NCI-H1436 (cell line): ENCODE results near the gene COTL1.
A peak's percentile ranks its signal among the peaks of the same experiment; 100 is the strongest.

Experiments used
- DNase-seq: peaks from one replicate; lab custom pipeline; 2025; lab: John Stamatoyannopoulos, UW

COTL1 gene

DNA sequence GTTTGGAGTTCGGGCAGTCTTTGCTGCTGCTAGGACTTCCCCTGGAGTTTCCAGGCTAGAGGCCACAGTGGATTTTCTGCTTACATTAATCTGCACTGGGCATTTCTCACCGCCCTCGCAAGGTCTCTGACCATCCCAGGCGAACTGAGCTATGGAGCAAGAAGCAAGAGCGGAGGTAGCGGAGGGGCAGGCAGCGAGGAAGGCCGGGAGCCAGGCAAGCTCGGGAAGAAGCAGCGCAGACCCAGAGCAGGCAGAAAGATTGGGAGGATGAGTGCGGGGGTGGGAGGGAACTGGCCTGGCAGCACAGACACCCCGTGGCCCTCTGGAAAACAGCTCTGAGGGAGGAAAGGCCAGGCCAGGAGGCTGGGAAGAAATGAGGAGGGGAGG lies 3.8 kb downstream of the COTL1 start:
- DNase-seq = no peak

DNA sequence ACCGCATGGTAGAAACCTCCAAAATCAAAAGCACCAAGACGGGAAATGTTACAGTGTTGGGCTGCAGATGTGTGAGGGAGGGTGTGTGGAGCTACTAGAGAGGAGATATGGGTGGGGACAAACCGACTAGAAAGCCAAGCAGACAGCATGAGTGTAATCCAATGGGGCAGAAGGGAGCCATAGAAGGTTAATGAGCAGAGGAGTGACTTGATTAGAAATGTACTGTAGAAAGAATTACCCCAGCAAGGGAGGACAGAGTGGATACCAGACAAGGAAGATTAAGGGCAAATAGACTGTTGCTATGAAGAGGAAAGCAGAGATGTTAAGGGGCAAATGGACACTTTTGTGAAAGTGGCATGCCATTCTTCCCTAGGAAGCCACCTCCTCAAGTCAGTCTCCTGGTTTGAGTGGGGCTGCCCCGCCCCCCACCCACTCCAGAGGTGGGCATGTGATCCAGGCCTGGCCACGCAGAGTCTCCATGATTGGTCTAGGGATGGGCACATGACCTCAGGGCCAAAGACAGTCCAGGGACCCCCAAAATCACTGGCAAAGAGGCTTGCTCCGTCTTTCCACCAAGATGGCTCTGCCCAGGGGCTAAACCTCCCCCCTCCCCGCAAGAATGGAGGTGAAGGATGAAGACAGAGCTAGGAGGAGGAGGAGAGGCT lies 4.3 kb downstream of the COTL1 start:
- DNase-seq = no peak

DNA sequence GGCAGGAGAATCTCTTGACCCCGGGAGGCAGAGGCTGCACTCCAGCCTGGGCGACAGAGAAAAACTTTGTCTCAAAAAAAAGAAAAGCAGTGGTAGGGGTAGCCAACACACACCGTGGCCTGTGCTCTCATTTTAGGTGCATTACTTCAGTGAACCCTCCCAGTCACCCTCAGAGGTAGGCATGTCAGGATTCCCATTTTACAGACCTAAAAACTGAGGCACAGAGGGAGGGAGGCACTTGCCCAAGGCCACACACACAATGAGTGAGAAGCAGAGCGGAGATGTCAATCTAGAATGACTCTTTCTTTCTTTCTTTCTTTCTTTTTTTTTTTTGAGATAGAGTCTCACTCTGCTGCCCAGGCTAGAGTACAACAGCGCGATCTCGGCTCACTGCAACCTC lies 5.2 kb downstream of the COTL1 start:
- no peak for DNase-seq

DNA sequence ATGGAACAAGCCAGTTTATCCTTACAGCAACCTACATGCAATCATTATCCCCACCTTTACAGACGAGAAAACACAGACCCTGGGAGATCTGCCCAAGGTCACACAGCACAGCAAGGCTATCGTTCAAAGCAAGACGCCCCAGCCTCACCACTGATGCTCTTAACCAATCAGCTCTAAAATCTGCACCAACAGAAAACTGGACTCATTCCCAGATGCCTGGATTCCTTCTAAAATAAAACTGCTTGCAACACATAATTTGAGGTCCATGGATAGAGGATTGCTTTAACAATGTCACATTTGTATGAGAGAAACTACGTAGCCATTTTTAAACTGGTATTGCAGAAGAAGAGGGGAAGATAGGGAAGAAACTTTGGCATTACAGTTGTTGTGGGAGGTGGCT lies 6.8 kb downstream of the COTL1 start:
- DNase-seq = no peak

DNA sequence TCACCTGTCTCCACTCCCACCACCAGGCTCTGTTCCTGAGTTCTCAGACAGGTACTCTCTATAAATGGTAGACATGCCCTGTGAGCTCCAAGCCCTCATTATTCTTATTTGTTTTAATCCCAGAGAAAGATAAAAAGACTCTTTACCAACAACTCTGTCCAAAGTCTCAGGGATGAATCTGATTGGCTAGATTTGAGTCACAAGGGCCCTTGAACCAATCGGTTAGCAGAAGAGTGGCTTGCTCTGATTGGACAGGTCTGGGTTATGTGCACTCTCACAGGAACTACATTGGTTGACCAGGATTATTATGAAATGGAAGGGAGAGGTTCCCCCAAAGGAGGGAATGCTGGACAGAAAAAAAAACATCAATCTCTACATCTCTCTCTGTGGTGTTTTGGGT lies 7.5 kb downstream of the COTL1 start:
- no peak for DNase-seq

DNA sequence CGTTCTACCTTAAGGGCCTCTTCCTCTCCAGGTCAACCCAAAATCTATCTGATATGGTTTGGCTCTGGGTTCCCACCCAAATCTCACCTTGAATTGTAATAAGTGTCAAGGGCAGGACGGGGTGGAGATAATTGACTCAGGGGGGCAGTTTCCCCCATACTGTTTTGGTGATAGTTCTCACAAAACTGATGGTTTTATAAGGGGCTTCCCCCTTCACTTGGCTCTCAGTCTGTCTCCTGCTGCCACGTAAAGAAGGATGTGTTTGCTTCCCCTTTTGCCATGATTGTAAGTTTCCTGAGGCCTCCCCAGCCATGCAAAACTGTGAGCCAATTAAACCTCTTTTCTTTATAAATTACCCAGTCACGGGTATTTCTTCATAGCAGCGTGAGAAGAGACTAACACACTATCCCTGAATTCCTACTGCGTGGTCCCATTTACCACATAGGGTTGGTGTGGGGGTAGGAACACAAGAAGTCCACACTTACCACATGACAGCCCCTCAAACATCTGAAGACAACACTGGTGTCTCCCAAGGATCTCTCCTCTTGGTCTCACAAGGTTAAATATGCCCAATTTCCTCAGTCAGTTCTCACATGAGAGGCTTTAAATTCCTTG lies 8.2 kb downstream of the COTL1 start:
- no peak for DNase-seq

DNA sequence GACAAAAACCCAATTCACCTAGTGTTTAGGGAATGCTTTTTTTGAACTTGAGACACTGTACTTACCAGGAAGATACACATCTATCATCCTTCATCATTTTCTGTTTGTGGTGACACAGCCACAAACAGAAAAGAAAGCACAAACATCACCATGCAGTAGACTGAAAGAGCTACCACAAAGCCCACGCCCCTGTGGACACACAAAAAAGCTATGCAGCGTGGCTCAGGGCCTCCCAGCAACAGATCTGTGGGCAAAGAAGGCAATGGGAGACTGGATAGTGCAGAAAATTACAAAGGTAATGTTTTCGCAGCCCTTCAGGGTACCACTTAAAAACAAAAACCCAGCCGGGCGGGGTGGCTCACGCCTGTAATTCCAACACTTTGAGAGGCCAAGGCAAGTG lies 9.6 kb downstream of the COTL1 start:
- no peak for DNase-seq

DNA sequence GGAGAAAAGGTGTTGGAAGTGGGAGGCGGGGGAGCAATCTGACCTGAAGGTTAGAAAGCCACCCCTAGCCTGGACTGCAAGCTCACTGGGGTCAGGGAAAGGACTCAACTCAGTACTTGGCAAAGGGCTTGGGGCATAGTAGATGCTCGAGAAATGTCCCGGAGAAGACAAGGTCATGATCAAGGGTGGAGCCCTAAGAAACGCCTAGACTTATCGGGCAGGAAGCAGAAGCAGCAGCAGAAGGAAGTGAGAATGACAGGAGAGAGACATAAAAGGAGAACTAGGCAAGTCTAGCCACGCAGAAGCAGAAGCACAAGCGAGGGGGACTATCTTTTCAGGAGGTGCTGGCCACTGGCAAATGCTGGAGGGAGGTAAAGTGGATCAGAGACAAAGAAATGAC lies 10.2 kb downstream of the COTL1 start:
- DNase-seq = no peak

DNA sequence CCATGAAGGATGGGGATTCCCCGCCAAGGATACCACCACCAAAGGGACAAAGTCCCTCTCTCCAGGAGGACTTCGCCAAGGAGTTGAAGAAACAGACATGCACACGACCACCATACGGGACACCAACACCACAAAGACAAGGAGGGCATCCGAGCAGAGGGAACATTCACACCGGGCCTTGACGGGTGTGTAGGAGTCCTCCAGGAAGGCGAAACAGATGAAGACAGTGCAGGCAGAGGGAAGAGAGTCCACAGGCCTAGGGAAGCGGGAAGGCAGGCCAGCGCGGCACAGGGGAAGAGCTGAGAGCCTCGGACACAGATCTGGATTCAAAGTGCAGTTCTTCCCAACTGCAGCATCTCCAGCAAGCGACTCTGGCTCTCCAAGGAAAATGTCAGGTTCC lies 10.8 kb downstream of the COTL1 start:
- no peak for DNase-seq

DNA sequence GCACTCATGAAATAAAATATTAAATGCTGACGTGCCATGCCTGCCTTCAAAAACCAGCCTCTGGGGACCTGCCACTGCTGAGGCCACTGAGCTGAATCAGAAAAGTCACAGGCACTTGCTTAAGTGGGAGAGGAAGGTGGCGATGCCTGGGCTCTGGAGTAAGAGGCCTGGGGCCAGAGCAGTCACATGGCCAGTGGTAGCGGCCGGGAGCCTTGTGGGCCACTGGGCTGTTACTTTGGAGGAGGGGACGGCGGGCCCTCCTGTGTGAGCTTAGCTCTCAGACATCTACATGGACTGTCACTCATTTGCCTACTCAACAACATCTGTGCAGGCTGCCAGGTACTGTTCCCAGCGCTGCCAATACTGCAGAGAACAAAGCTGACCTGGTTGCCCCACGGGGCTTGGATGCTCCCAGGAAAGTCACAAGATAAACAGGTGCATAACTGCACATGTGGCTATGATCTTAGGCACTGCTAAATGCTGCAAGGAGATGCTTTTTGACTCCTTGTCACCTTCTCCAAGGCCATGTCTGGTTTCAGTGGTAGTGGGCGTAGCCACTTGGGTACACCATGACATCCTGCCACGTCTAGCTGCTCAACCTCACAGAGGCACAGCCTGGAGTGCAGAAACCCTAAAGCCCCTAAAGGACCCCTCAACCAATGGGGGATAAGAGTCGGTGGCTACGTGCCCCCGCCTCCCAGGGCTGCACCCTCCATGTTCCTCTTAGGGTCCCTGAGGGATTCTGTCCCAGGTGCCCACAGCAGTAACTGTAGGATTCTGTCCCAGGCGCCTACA lies 11.6 kb downstream of the COTL1 start:
- DNase-seq = no peak

DNA sequence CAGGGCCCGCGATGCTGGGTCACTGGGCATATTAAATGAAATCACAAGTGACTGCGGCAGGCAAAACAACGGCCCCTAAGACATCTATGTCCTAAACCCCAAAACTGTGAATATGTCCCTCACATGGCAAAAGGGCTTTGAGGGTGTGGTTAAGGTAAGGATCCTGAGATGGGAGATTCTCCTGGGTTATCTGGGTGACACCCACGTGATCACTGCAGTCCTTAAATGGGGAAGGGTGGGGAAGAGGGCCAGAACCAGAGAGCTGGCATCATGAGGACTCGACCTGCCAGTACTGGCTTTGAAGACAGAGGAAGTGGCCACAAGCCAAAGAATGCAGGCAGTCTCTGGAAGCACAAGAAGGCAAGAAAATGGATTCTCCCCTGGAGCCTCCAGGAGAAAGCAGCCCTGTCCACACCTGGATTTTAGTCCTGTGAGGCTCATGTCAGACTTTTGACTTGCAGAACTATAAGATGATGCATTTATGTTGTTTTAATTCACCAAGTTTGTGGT lies 12.5 kb downstream of the COTL1 start:
- no peak for DNase-seq

DNA sequence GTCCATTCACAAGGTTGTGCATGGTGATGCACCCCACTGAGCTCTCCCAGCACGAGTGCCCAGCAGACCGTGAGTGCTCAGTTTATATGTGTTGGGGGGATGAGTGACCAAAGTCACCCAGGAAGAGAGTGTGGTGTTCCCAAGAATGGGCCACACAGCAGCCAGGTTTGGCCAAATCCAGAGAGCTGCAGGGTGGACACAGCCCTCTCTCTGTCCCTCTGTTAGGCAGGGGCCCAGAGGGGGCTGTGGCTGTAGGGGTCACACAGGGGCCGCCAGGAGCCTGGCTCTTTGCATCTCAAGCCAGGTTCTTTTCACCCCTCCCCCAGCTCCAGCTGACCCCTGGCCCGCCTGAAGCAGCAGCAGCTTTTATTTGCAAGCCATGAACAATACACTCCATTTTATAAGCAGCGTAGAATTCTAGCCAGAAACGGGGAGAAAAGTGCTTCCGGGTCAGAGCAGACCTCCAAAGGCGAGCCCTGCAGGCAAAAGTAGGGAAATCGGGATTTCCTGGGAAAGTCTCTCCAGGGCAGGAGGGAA lies 13.3 kb downstream of the COTL1 start:
- DNase-seq = no peak

DNA sequence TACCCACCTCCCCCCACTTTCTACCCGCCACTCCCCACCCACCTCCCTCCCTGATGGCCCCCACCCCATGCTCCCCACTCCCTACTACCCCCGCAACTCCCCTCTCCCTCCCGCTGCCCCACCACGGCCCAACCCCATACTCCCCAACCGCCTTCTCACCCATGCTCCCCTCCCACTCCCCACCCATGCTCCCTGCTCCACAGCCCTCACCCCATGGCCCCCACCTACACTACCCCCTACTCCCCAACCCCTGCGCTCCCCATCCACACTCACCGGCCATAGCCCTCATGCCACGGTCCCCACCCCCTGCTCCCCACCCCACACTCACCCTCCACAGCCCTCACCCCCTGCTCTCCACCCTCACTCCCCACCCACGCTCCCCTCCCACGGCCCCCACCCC lies 13.9 kb downstream of the COTL1 start:
- DNase-seq = no peak

DNA sequence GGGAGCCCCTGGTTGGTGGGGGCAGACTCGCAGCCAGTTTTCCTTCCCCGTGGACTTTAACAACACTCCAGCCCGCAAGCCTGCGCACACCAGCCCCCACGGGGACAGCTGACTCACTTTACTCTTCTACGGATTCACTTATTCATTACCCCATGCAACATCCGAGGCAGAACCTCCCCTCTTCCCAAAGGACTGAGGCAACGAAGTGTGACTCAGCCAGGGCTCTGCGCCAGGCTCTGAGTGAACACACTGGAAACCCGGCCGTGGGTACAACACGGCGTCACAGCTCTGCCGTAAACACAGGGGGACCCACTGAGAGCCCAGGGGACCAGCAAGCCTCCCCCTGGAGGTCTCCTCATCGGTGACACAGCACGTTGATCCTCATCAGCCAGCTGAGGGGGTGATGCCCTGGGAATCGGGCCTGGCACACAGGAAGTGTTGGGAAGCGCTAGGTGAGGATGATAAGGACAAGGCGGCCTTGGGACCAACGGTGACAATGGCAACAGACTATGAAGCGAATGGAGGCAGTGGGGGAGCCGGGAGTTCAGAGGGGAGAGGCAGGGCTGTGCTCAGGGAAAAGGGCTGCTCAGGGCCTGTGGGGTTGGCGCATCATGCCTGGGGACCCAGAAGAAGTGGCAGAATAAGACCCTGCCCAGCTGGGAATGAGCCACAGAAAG lies 14.6 kb downstream of the COTL1 start:
- DNase-seq = peak; percentile 53

DNA sequence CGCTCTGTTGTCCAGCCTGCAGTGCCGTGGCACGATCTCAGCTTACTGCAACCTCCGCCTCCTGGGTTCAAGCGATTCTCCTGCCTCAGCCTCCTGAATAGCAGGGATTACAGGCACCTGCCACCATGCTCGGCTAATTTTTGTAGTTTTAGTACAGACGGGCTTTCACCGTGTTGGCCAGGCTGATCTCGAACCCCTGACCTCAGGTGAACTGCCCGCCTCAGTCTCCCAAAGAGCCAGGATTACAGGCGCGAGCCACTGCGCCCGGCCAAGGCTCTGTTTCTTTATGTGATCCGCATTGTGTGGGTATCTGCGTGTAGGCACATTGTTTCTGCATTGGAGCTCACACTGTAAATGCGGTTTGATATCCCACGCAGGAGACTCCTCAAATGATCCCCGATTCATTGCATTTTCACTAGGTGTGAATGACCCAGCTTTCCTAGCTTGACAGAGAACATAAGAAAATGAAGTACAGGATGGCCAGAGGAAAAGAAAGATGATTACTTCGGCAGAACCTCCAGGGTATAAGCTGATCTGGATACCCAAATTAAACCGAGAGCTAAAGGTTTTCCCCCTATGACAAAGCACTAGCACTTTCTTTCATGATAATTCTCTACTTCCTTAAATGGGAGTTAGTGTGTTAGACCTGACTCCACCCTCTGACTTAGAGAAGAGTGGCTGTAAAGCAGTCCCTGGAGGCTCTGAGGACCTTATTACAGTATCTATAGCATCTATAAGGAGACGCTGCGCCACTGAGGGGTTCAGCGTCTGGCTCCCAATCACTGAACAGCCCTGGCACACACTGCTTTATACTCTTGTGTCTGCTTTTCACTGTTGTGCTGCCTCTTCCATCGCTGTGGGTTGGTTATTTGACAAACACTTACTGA lies 17.3 kb downstream of the COTL1 start:
- DNase-seq = peak; percentile 70

DNA sequence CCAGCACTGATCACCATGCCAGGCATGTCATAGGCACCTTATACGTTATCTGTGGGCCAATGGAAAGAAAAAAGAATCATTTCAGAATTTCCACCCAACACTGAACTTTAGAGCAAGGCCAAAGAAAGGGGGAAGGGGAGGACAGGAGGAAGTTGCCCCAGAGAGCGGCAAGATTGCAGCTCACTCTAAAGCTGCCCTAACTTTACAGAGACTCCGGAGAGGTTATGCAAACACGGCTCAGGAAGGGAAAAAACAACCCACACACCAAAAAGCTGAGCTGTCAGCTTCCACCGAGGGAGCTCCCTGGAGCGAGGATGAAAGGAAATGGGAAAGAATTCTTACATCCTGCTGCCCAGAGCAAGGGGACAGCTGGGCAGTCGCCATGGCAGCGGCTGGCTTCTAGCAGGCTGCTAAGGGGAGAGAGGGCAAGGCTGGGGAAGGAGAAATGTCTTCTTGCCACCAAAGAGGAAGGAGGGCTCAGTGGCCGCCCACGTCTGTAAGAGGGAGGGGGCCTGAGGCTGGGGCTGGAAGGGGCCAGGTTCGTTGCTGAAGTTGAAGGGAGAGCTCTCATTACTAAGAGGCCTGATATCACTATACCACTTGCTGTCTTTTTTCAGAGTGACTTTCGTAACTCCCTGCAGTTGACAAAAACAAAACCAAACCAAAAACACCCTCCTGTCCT lies 18.2 kb downstream of the COTL1 start:
- no peak for DNase-seq

DNA sequence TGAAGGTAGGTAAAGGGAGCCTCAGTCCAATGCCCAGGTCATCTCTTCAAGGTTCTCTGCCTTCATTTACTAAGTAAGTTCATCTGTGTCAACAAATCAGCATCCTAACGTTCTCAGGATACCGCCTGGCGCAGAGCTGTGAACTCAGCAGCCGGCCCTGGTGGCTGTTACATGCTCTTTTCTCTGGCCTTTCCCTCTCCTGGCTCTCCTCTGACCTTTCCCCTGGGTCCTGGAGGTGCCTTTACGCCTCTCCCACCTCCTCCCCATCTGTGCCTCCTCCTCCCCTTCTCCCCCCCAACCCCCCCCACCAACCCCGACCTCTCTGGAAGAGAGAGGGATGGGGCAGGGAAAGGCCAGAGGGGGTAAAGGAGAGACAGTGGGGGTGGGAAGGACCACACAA lies 19.5 kb downstream of the COTL1 start:
- DNase-seq = no peak

DNA sequence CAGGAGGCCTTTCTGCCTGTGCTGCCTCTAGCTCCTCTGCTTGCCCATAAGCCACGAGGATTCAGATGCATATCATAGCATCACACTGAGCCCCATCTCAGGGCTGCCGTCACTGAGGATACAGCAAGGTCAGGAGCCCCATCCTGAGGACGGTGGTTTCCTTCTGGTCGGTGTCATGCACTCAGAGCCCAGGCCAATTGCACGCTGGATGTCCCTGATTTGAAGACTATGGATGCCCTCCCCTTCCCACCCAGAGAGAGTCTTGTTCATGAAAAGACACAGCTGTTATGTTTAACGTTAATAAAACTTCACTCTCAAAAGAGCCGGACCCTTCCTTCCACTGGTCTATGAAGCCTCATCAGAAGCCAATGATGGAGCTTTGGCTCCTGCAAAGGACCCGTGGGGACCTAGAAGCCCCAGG lies 19.9 kb downstream of the COTL1 start:
- no peak for DNase-seq

DNA sequence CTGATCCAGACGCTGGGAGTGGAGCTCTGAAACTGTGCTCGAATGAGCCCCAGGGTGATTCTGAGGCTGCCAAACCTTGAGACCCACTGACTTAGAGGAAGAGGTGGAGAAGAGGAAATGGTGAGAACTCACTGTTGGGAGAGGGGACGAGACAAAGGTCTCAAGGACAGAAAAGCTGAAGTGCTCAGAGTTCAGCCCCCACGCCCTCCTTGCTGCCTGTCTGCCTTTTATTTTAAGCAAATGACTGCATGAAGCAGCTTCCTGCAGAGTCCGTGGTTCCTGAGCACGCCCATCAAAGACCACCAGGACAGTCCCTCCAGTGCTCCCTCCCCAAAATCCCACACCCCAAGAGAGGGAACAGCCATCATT lies 20.4 kb downstream of the COTL1 start:
- no peak for DNase-seq

DNA sequence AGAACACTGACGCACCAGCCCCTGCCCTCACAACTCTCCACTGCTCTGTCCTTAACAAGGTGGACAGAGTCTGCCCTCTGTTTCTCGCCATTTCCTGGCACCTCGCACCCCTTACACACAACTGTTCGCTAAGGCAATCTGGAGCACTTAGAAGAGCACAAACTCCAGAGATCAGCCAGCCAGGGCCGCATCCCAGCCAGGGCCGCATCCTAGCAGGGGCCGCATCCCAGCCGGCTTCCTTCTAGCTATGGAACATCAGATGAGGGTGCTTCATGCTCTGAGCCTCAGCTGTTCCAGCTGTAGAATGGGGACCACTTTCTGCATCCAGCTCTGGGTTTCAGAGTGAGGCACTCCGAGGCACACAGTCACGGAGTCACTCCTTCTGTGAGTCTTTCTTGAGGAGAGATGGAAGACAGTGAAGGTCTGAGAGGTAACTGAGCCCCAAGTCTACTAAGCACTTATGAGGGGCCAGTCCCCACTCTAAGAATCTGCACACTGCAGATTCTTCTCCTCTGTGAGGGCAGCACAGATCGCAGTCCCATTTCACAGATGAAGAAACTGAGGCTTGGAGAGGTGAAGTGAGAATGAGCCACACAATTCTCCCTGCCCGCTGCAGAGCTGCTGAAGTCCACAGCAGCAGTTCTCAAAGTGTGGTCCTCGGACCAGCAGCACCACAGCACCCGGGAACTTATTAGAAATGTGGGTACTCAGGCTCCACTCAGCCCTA lies 20.9 kb downstream of the COTL1 start:
- no peak for DNase-seq
